A549 (cell line): Measurements from ENCODE around the gene SRRT. TPM values are rescaled to one million over a fixed set of nuclear protein-coding genes. Genes with fewer than 3 reads are reported as not detected.
A peak's percentile ranks its signal among the peaks of the same experiment; 100 is the strongest.

Experiments
- ATAC-seq, 2 experiments: fragments of 200-7000 bp in 1 of 2; fragments of >200 bp in 1 of 2; cut with Nextera tagmentation in 1 of 2; cut with Tn5 transposase in 1 of 2; 3 replicates each; pipeline versions ENCODE4 v1.8.0 to v1.9.1; 2018 to 2020; ENCODE audit warnings: mild to moderate bottlenecking in 1 of 2, moderate library complexity in 1 of 2
- CTCF ChIA-PET: fragments of 300-600 bp; sonication (Branson Sonifier 250); formaldehyde crosslinking; extraction: SDS; loops from one replicate; lab custom pipeline; 2021; ENCODE audit warnings: antibody characterized with exemption, inconsistent platforms; lab: Yijun Ruan, JAX
- POLR2A ChIA-PET: fragments of 350-600 bp; formaldehyde crosslinking; extraction: SDS; loops from one replicate; lab custom pipeline; 2021; ENCODE audit warnings: antibody characterized with exemption, inconsistent platforms; lab: Yijun Ruan, JAX
- DNase-seq, 2 experiments: peaks; one replicate each; pipeline versions ENCODE4 v3.0.0 to v3.0.0-alpha.2; 2011 to 2016; ENCODE audit warnings: low read depth in 1 of 2, low spot score in 1 of 2
- FAIRE-seq: peaks from 2 replicates; lab custom pipeline; 2011; peaks lifted over from hg19 to GRCh38; lab: Jason Lieb, UNC
- H3K27ac ChIP-seq, 2 experiments: fragments of >200 bp; sonication (Bioruptor Twin); formaldehyde crosslinking; 3 replicates each; pipeline ENCODE4 v1.5.1; 2016 to 2017
- H3K4me1 ChIP-seq: fragments of >200 bp; sonication (Bioruptor Twin); formaldehyde crosslinking; 3 replicates; pipeline ENCODE4 v1.6.1; 2016
- H3K4me2 ChIP-seq: fragments of >200 bp; sonication (Bioruptor Twin); formaldehyde crosslinking; 3 replicates; pipeline ENCODE4 v1.6.1; 2016
- H3K4me3 ChIP-seq: fragments of >200 bp; sonication (Bioruptor Twin); formaldehyde crosslinking; 3 replicates; pipeline ENCODE4 v1.5.1; 2016
- H3K9me3 ChIP-seq: fragments of >200 bp; sonication (Bioruptor Twin); formaldehyde crosslinking; 3 replicates; pipeline ENCODE4 v1.6.1; 2016
- BHLHE40 ChIP-seq: IDR thresholded peaks from 2 replicates; pipeline ENCODE4 v1.6.1; 2012; ENCODE audit warnings: low read depth, low read length, inconsistent platforms
- CBX8 ChIP-seq: fragments of 200-600 bp; sonication (generic); IDR thresholded peaks from 2 replicates; pipeline ENCODE4 v1.6.1; 2016
- CEBPB ChIP-seq, 2 experiments: fragments of >200 bp in 1 of 2; sonication (Bioruptor Twin) in 1 of 2; formaldehyde crosslinking in 1 of 2; IDR thresholded peaks; 2 replicates each; pipeline ENCODE4 v1.6.1; 2012 to 2016
- CHD2 ChIP-seq: fragments of 150-350 bp; IDR thresholded peaks from 2 replicates; pipeline ENCODE4 v1.6.1; 2014; ENCODE audit warnings: low read length; ENCODE audit not compliant: partially characterized antibody
- CHD4 ChIP-seq: fragments of 200-600 bp; sonication (generic); IDR thresholded peaks from 2 replicates; pipeline ENCODE4 v1.6.1; 2016; ENCODE audit warnings: antibody characterized with exemption, mild to moderate bottlenecking, borderline replicate concordance
- EHMT2 ChIP-seq: fragments of 200-600 bp; sonication (generic); IDR thresholded peaks from 2 replicates; pipeline ENCODE4 v1.6.1; 2016; ENCODE audit warnings: antibody characterized with exemption, low read depth, mild to moderate bottlenecking, moderate library complexity
- EP300 ChIP-seq, 2 experiments: fragments of >200 bp; sonication (Bioruptor Twin); formaldehyde crosslinking; IDR thresholded peaks; 2 replicates in 1 of 2; 3 replicates in 1 of 2; pipeline ENCODE4 v1.6.1; 2016 to 2017
- ESRRA ChIP-seq: fragments of 150-350 bp; IDR thresholded peaks from 2 replicates; pipeline ENCODE4 v1.6.1; 2014; ENCODE audit warnings: mild to moderate bottlenecking, low read length, borderline replicate concordance
- FOSB ChIP-seq: fragments of 250-450 bp; sonication (Bioruptor Pico); IDR thresholded peaks from 2 replicates; pipeline ENCODE4 v1.5.0; 2020; ENCODE audit warnings: mild to moderate bottlenecking, moderate library complexity
- FOSL2 ChIP-seq, 2 experiments: fragments of 450-650 bp in 1 of 2; fragments of >200 bp in 1 of 2; sonication (Bioruptor Twin) in 1 of 2; formaldehyde crosslinking; IDR thresholded peaks; 2 replicates each; pipeline versions ENCODE4 v1.5.0 to v1.6.1; 2016 to 2020; ENCODE audit warnings: mild to moderate bottlenecking in 1 of 2, moderate library complexity in 1 of 2
- GATA3 ChIP-seq: IDR thresholded peaks from 2 replicates; pipeline ENCODE4 v1.6.1; 2012; ENCODE audit warnings: borderline replicate concordance
- HOXA7 ChIP-seq: fragments of 250-450 bp; sonication (Bioruptor Pico); IDR thresholded peaks from 2 replicates; pipeline ENCODE4 v1.5.0; 2020; ENCODE audit warnings: mild to moderate bottlenecking, moderate library complexity
- HOXB5 ChIP-seq: fragments of 250-450 bp; sonication (Bioruptor Pico); IDR thresholded peaks from 2 replicates; pipeline ENCODE4 v1.5.0; 2020; ENCODE audit warnings: mild to moderate bottlenecking, moderate library complexity
- JUN ChIP-seq, 2 experiments: fragments of >200 bp; sonication (Bioruptor Twin); formaldehyde crosslinking; IDR thresholded peaks; 2 replicates in 1 of 2; 3 replicates in 1 of 2; pipeline ENCODE4 v1.6.1; 2016 to 2017
- KDM1A ChIP-seq: fragments of 200-600 bp; sonication (generic); IDR thresholded peaks from 2 replicates; pipeline ENCODE4 v1.6.1; 2016; ENCODE audit warnings: low read depth, mild to moderate bottlenecking
- KDM5A ChIP-seq: fragments of 200-600 bp; sonication (generic); IDR thresholded peaks from 2 replicates; pipeline ENCODE4 v1.6.1; 2016; ENCODE audit warnings: antibody characterized with exemption, mild to moderate bottlenecking
- MAFK ChIP-seq: fragments of 450-650 bp; IDR thresholded peaks from 2 replicates; pipeline ENCODE4 v1.6.1; 2014; ENCODE audit not compliant: partially characterized antibody
- MAZ ChIP-seq: fragments of 150-350 bp; IDR thresholded peaks from 2 replicates; pipeline ENCODE4 v1.6.1; 2014; ENCODE audit warnings: antibody characterized with exemption, low read depth, low read length, borderline replicate concordance
- MYC ChIP-seq: IDR thresholded peaks from 2 replicates; pipeline ENCODE4 v1.6.1; 2012; ENCODE audit warnings: mild to moderate bottlenecking, inconsistent platforms, low read length, improper control_type of control experiment, borderline replicate concordance
- NFE2L2 ChIP-seq: fragments of 150-350 bp; conservative IDR thresholded peaks from 2 replicates; pipeline ENCODE4 v1.6.1; 2014; ENCODE audit warnings: low read length
- NR3C1 ChIP-seq: fragments of >200 bp; sonication (Bioruptor Twin); formaldehyde crosslinking; IDR thresholded peaks from 3 replicates; pipeline ENCODE4 v1.6.1; 2017
- PHF8 ChIP-seq: fragments of 200-600 bp; sonication (generic); IDR thresholded peaks from 2 replicates; pipeline ENCODE4 v1.6.1; 2016; ENCODE audit warnings: low read depth, mild to moderate bottlenecking, antibody characterized with exemption, moderate library complexity, borderline replicate concordance
- RFX5 ChIP-seq: fragments of 450-650 bp; IDR thresholded peaks from 2 replicates; pipeline ENCODE4 v1.7.1; 2014; ENCODE audit warnings: antibody characterized with exemption, mild to moderate bottlenecking, moderate library complexity
- SREBF2 ChIP-seq: fragments of 450-650 bp; IDR thresholded peaks from 2 replicates; pipeline ENCODE4 v1.6.1; 2014; ENCODE audit warnings: mild to moderate bottlenecking, moderate library complexity
- TFCP2L1 ChIP-seq: fragments of 250-450 bp; sonication (Bioruptor Pico); IDR thresholded peaks from 2 replicates; pipeline ENCODE4 v1.5.0; 2021; ENCODE audit warnings: mild to moderate bottlenecking
- TP53 ChIP-seq: fragments of 250-450 bp; sonication (Bioruptor Pico); IDR thresholded peaks from 2 replicates; pipeline ENCODE4 v1.5.0; 2021; ENCODE audit warnings: mild to moderate bottlenecking, moderate library complexity
- ZC3H11A ChIP-seq: fragments of 450-650 bp; IDR thresholded peaks from 2 replicates; pipeline ENCODE4 v1.6.1; 2014; ENCODE audit warnings: antibody characterized with exemption, mild to moderate bottlenecking
- ZNF302 ChIP-seq: fragments of 250-450 bp; sonication (Bioruptor Pico); IDR thresholded peaks from 2 replicates; pipeline ENCODE4 v1.9.0; 2021; ENCODE audit warnings: inconsistent platforms, mild to moderate bottlenecking, moderate library complexity
- WGBS: methylation state at CpG from one replicate; pipeline ENCODE4 v1.1.6; 2017; ENCODE audit errors: missing lambda C conversion rate; 5-methylcytosine and 5-hydroxymethylcytosine counted together
- polyA plus RNA-seq, 4 experiments: library from polyadenylated mRNA; depleted of rRNA in 3 of 4; stranded (reverse); fragments of >200 nt; fragmentation: RNase III in 1 of 4; extraction: RNeasy Plus Mini Kit Qiagen cat#74134 plus additional on column Dnase treatment in 1 of 4; gene quantifications; 2 replicates in 3 of 4; 3 replicates in 1 of 4; pipeline ENCODE4 v1.2.3, GENCODE V29; 2011 to 2017
- TF ChIP-seq, protein P1 (sequence below): fragments of >200 bp; sonication (Bioruptor Twin); formaldehyde crosslinking; IDR thresholded peaks from 3 replicates; pipeline ENCODE4 v1.6.1; 2016
- TF ChIP-seq, protein P2 (sequence below): fragments of 250-450 bp; sonication (Bioruptor Pico); IDR thresholded peaks from 2 replicates; pipeline ENCODE4 v1.5.0; 2021; ENCODE audit warnings: mild to moderate bottlenecking, moderate library complexity, borderline replicate concordance
- TF ChIP-seq, protein P3 (sequence below): fragments of 250-450 bp; sonication (Bioruptor Pico); IDR thresholded peaks from 2 replicates; pipeline ENCODE4 v1.5.0; 2020; ENCODE audit warnings: low read depth, mild to moderate bottlenecking, moderate library complexity
- TF ChIP-seq, protein P4 (sequence below): fragments of >200 bp; sonication (Bioruptor Twin); formaldehyde crosslinking; IDR thresholded peaks from 3 replicates; pipeline ENCODE4 v1.5.1; 2016

SRRT gene
- polyA plus RNA-seq, 2 of the 4 experiments (the other 2 are of a cell fraction): 49.9 to 194 TPM

DNA sequence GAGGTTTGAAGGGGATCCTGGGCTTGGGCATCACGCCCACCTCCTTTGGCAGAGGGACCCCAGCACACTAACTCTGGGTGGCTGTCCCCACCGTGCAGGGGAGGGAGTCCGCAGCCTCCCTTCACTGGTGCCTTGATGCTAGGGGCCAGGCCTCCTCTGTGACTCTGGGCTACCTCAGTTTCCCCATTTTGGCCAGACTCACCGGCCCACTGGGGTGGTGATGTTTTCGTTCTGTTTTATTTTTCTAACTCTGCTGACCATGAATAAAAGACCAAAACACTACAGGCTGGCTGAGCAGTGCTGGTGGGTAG lies 8.2 kb upstream of the SRRT start:
- POLR2A ChIA-PET: interaction anchor here (0.8 to 1.0 kb wide), 3 partner anchors 8 to 161 kb away, joined by 3 to 4 read pairs (median 3); partner anchors contain the start of genes POP7 and SRRT
- H3K9me3 ChIP-seq: no peaks in the 10 kb centered on the region
- ATAC-seq (no peak), DNase-seq (no peak), FAIRE-seq (no peak)
- TF ChIP-seq MYC: no peak
- no peak for TF ChIP-seq EP300 (IDR thresholded peaks at IDR 0.05)
- TF ChIP-seq, protein P1, sequence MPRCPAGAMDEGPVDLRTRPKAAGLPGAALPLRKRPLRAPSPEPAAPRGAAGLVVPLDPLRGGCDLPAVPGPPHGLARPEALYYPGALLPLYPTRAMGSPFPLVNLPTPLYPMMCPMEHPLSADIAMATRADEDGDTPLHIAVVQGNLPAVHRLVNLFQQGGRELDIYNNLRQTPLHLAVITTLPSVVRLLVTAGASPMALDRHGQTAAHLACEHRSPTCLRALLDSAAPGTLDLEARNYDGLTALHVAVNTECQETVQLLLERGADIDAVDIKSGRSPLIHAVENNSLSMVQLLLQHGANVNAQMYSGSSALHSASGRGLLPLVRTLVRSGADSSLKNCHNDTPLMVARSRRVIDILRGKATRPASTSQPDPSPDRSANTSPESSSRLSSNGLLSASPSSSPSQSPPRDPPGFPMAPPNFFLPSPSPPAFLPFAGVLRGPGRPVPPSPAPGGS: no peak
- no peak for TF ChIP-seq PHF8
- TF ChIP-seq, protein P2, sequence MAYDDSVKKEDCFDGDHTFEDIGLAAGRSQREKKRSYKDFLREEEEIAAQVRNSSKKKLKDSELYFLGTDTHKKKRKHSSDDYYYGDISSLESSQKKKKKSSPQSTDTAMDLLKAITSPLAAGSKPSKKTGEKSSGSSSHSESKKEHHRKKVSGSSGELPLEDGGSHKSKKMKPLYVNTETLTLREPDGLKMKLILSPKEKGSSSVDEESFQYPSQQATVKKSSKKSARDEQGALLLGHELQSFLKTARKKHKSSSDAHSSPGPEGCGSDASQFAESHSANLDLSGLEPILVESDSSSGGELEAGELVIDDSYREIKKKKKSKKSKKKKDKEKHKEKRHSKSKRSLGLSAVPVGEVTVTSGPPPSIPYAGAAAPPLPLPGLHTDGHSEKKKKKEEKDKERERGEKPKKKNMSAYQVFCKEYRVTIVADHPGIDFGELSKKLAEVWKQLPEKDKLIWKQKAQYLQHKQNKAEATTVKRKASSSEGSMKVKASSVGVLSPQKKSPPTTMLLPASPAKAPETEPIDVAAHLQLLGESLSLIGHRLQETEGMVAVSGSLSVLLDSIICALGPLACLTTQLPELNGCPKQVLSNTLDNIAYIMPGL (CRISPR knock-in tag): no peak
- TF ChIP-seq BHLHE40: no peak
- TF ChIP-seq CBX8: no peak
- TF ChIP-seq MAFK: no peak
- CTCF ChIA-PET: interaction anchor here (1.0 to 1.6 kb wide), 2 partner anchors 9 to 15 kb away, joined by 3 to 6 read pairs; partner anchors contain the start of gene SLC12A9
- peak overlapping the region; percentile 80 for H3K4me2 ChIP-seq
- H3K4me1 ChIP-seq: peaks cover 22% of the 10 kb centered on the region
- peak overlapping the region; percentile 69 for H3K4me3 ChIP-seq
- peak overlapping the region; percentile 95 to 98 for H3K27ac ChIP-seq
- WGBS: 79% methylated on average over 5 of the region's 5 CpGs

DNA sequence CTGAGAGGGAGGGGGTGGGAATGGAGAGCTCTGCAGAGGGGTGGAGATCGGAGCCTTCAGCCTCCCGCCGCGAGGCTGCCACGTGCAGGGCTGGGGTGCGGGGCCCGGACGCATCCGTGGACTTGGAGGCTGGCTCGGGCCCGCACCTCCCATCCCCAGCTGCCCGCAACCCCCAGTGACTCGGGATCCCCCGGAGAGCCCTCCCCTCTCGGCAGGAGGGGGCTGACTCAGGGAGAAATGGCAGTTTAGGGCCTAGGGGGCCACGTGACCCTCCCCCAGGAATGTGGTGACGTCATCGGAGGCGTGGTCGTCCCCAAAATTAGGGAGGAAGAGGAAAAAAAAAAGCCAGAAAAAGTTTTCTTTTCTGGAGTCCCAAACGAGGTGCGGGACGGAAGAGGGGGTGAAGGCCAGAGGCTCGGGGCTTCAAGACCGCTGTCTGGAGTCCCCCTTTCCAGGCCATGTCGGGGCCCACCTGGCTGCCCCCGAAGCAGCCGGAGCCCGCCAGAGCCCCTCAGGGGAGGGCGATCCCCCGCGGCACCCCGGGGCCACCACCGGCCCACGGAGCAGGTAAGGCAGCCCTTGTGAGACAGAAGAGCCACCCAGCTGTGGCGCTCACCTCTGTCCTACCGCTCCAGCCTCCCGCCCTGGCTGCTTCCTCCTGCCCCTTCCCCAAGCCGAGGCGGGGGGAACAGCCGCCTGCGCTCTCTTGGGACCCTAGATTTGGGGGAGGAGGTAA lies 7.7 kb upstream of the SRRT start, which contains the start of gene TRIP6:
TSS of gene TRIP6 (plus strand) at position 348 of the 736 bp plus-strand sequence. CDS start at position 459, 111 bp downstream.
- DNase-seq (peak; percentile 79 to 93), FAIRE-seq (no peak), ATAC-seq (peak; percentile 69 to 82)
- 37% methylated on average over 29 of the region's 42 CpGs for WGBS
- H3K4me1 ChIP-seq: peaks cover 22% of the 10 kb centered on the region
- no peaks in the 10 kb centered on the region for H3K9me3 ChIP-seq
- ChIA-PET CTCF (interaction anchor here (1.0 to 1.6 kb wide), 2 partner anchors 10 to 16 kb away, joined by 3 to 6 read pairs; partner anchors contain the start of gene SLC12A9), POLR2A (interaction anchor here (0.8 to 1.0 kb wide), 3 partner anchors 8 to 161 kb away, joined by 3 to 4 read pairs (median 3); partner anchors contain the start of genes POP7 and SRRT)
- peak within 1 kb of the TSS; percentile 80 for H3K4me2 ChIP-seq
- H3K27ac ChIP-seq: peak within 1 kb of the TSS; percentile 95 to 98
- peak within 1 kb of the TSS; percentile 69 for H3K4me3 ChIP-seq
- TF ChIP-seq MAZ (no peak), KDM1A (no peak), CHD4 (no peak), KDM5A (no peak), TFCP2L1 (CRISPR knock-in tag) (peak; percentile 49; the same call in 1 of the 2 replicates), NFE2L2 (no peak), ESRRA (no peak), CHD2 (no peak), RFX5 (no peak), ZC3H11A (no peak), CEBPB (IDR thresholded peaks at IDR 0.05) (0 out of 4 replicates have a peak, but pooled peaks of 1 of the 2 experiments have one; percentile 1), PHF8 (peak; percentile 81; the same call in 1 of the 2 replicates), ZNF302 (CRISPR knock-in tag) (no peak), HOXB5 (CRISPR knock-in tag) (no peak), EHMT2 (no peak), JUN (IDR thresholded peaks at IDR 0.05) (peak; percentile 35 to 63; a peak in 2 of 5 replicates), SREBF2 (no peak), TP53 (CRISPR knock-in tag) (no peak), FOSL2 (IDR thresholded peaks at IDR 0.05) (peak; percentile 18; the same call in 1 of the 2 replicates), FOSL2 (CRISPR knock-in tag; IDR thresholded peaks at IDR 0.05) (peak; percentile 95), GATA3 (no peak), NR3C1 (no peak), CBX8 (no peak), HOXA7 (CRISPR knock-in tag) (no peak), FOSB (no peak)
- TF ChIP-seq, protein P3, sequence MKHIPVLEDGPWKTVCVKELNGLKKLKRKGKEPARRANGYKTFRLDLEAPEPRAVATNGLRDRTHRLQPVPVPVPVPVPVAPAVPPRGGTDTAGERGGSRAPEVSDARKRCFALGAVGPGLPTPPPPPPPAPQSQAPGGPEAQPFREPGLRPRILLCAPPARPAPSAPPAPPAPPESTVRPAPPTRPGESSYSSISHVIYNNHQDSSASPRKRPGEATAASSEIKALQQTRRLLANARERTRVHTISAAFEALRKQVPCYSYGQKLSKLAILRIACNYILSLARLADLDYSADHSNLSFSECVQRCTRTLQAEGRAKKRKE (CRISPR knock-in tag): peak; percentile 57
- TF ChIP-seq, protein P4, sequence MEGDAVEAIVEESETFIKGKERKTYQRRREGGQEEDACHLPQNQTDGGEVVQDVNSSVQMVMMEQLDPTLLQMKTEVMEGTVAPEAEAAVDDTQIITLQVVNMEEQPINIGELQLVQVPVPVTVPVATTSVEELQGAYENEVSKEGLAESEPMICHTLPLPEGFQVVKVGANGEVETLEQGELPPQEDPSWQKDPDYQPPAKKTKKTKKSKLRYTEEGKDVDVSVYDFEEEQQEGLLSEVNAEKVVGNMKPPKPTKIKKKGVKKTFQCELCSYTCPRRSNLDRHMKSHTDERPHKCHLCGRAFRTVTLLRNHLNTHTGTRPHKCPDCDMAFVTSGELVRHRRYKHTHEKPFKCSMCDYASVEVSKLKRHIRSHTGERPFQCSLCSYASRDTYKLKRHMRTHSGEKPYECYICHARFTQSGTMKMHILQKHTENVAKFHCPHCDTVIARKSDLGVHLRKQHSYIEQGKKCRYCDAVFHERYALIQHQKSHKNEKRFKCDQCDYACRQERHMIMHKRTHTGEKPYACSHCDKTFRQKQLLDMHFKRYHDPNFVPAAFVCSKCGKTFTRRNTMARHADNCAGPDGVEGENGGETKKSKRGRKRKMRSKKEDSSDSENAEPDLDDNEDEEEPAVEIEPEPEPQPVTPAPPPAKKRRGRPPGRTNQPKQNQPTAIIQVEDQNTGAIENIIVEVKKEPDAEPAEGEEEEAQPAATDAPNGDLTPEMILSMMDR: no peak
